Bronchial epithelial cell (primary cell): ENCODE data around the gene CMIP. TPM values are rescaled to one million over a fixed set of nuclear protein-coding genes. Genes with fewer than 3 reads are reported as not detected.
A peak's percentile ranks its signal among the peaks of the same experiment; 100 is the strongest.

Source experiments
- DNase-seq: peaks from one replicate; pipeline ENCODE4 v3.0.0-alpha.2; 2010; ENCODE audit warnings: low read depth
- FAIRE-seq: peaks from 2 replicates; lab custom pipeline; 2011; peaks lifted over from hg19 to GRCh38; lab: Jason Lieb, UNC
- H3K27me3 ChIP-seq: 2 replicates; pipeline ENCODE4 v1.5.1; 2011; ENCODE audit warnings: low read length; ENCODE audit not compliant: control insufficient read depth, insufficient read depth
- H3K36me3 ChIP-seq: 2 replicates; pipeline ENCODE4 v1.5.1; 2011; ENCODE audit warnings: low read length; ENCODE audit not compliant: control insufficient read depth, insufficient read depth
- H3K4me3 ChIP-seq: 2 replicates; pipeline ENCODE4 v1.5.1; 2011; ENCODE audit warnings: mild to moderate bottlenecking, low read depth, low read length, control low read depth
- CTCF ChIP-seq: IDR thresholded peaks from 2 replicates; pipeline ENCODE4 v1.5.1; 2011; ENCODE audit warnings: mild to moderate bottlenecking, moderate library complexity, low read length, control low read depth, inconsistent platforms; ENCODE audit not compliant: insufficient read depth, severe bottlenecking
- total RNA-seq: library from RNA; depleted of rRNA; stranded (reverse); fragments of >200 nt; gene quantifications from 2 replicates; pipeline ENCODE4 v1.2.1, GENCODE V29; 2014

The CMIP gene
- total RNA-seq, 1 donor from 2014 or later = 21.1 TPM

- TF ChIP-seq CTCF = no peak
- H3K4me3 ChIP-seq = no peak overlapping the region
- no peak for DNase-seq
- FAIRE-seq = no peak
- no peaks in the 10 kb centered on the region for H3K36me3 ChIP-seq
- no peaks in the 10 kb centered on the region for H3K27me3 ChIP-seq
These were observed 1.5 kb upstream of the CMIP start for GRCh38 chr16:81442916-81443687.

- FAIRE-seq (no peak), DNase-seq (no peak)
- H3K27me3 ChIP-seq = no peaks in the 10 kb centered on the region
- H3K36me3 ChIP-seq = no peaks in the 10 kb centered on the region
- TF ChIP-seq CTCF = no peak
- peak overlapping the region; percentile 36 for H3K4me3 ChIP-seq
These were observed 740 bp upstream of the CMIP start for GRCh38 chr16:81443688-81444447.

- no peak for FAIRE-seq
- DNase-seq = no peak
- Histone ChIP-seq H3K36me3 (no peaks in the 10 kb centered on the region), H3K27me3 (no peaks in the 10 kb centered on the region), H3K4me3 (peak overlapping the region; percentile 83)
- peak; percentile 31 for TF ChIP-seq CTCF
These were observed 744 bp downstream of the CMIP start for GRCh38 chr16:81445143-81445961.

- TF ChIP-seq CTCF = no peak
- DNase-seq (peak; percentile 83), FAIRE-seq (no peak)
- no peaks in the 10 kb centered on the region for H3K36me3 ChIP-seq
- no peaks in the 10 kb centered on the region for H3K27me3 ChIP-seq
- peak overlapping the region; percentile 83 for H3K4me3 ChIP-seq
These were observed 1.6 kb downstream of the CMIP start for GRCh38 chr16:81445966-81446906.

DNA sequence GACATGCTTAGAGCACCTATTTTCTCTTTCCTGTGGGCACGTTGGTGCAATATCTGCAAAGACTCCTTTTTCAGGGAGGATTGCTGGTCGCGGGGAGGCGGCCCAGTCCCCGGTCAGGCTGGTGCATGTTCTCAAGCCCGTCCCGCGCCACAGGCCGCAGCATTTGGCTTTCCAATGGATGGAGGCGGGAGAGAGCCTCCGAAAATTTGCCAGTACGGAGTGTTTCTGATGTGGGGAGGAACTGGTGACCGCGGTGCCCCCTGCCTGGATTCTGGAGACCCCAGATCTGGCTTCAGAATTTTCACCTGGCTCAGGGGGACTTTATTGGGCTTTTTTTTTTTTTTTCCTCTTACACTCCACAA, 2.3 kb downstream of the CMIP start:
- no peak for TF ChIP-seq CTCF
- no peak for DNase-seq
- FAIRE-seq = no peak
- H3K27me3 ChIP-seq = no peaks in the 10 kb centered on the region
- H3K36me3 ChIP-seq = peaks cover 4% of the 10 kb centered on the region
- H3K4me3 ChIP-seq = peak overlapping the region; percentile 83
